WTC11 (cell line): ENCODE measurements around the gene FOXP1. TPM values are rescaled to one million over a fixed set of nuclear protein-coding genes. Genes with fewer than 3 reads are reported as not detected.

Experiments
- ATAC-seq: fragments of 200-7000 bp; cut with Tn5 transposase; 2 replicates; pipeline ENCODE4 v1.10.0; 2021; ENCODE audit warnings: mild to moderate bottlenecking, moderate library complexity
- CTCF ChIA-PET: fragments of 300-600 bp; sonication (Branson Sonifier 250); formaldehyde crosslinking; loops from one replicate; lab custom pipeline; 2021; ENCODE audit warnings: antibody characterized with exemption; lab: Charles Lee
- POLR2A ChIA-PET: fragments of 350-600 bp; sonication (Branson Sonifier 250); formaldehyde crosslinking; loops from one replicate; lab custom pipeline; 2021; ENCODE audit warnings: antibody characterized with exemption; lab: Charles Lee
- DNase-seq: peaks from one replicate; pipeline ENCODE4 v3.0.0; 2021; ENCODE audit warnings: low spot score
- H3K27ac Mint-ChIP-seq: 2 replicates; pipeline ENCODE4 v1.8.0; 2021; ENCODE audit warnings: mixed read lengths
- H3K27me3 Mint-ChIP-seq: 2 replicates; pipeline ENCODE4 v1.8.0; 2021; ENCODE audit warnings: low read depth, mild to moderate bottlenecking, moderate library complexity, mixed read lengths
- H3K36me3 Mint-ChIP-seq: 2 replicates; pipeline ENCODE4 v1.8.0; 2021; ENCODE audit warnings: mixed read lengths
- H3K4me1 Mint-ChIP-seq: 2 replicates; pipeline ENCODE4 v1.8.0; 2022; ENCODE audit warnings: mixed read lengths
- H3K4me3 Mint-ChIP-seq: 2 replicates; pipeline ENCODE4 v1.8.0; 2021; ENCODE audit warnings: mild to moderate bottlenecking, moderate library complexity, mixed read lengths
- H3K9me3 Mint-ChIP-seq: 2 replicates; pipeline ENCODE4 v1.8.0; 2021; ENCODE audit warnings: mixed read lengths
- ATF2 ChIP-seq: sonication (generic); formaldehyde crosslinking; IDR thresholded peaks from 2 replicates; pipeline ENCODE4 v1.8.1; 2022; ENCODE audit warnings: low read depth, missing genetic modification reagents, borderline replicate concordance
- E2F5 ChIP-seq: sonication (generic); formaldehyde crosslinking; IDR thresholded peaks from 2 replicates; pipeline ENCODE4 v1.8.1; 2022; ENCODE audit warnings: mild to moderate bottlenecking, moderate library complexity, missing genetic modification reagents
- ESRRA ChIP-seq: sonication (generic); formaldehyde crosslinking; IDR thresholded peaks from 2 replicates; pipeline ENCODE4 v1.8.1; 2022; ENCODE audit warnings: mild to moderate bottlenecking, missing genetic modification reagents, borderline replicate concordance
- MXD4 ChIP-seq: fragments of 250-450 bp; sonication (Bioruptor Pico); IDR thresholded peaks from 2 replicates; pipeline ENCODE4 v1.8.0; 2021; ENCODE audit warnings: mild to moderate bottlenecking, moderate library complexity, borderline replicate concordance
- NFATC4 ChIP-seq: fragments of 250-450 bp; sonication (Bioruptor Pico); IDR thresholded peaks from 2 replicates; pipeline ENCODE4 v1.9.0; 2021; ENCODE audit warnings: mild to moderate bottlenecking
- NR2C2 ChIP-seq: sonication (generic); formaldehyde crosslinking; IDR thresholded peaks from 2 replicates; pipeline ENCODE4 v1.8.0; 2022; ENCODE audit warnings: mild to moderate bottlenecking, missing genetic modification reagents
- OVOL2 ChIP-seq: fragments of 250-450 bp; sonication (Bioruptor Pico); IDR thresholded peaks from 2 replicates; pipeline ENCODE4 v1.9.0; 2021; ENCODE audit warnings: mild to moderate bottlenecking, borderline replicate concordance
- PRDM15 ChIP-seq: sonication (generic); formaldehyde crosslinking; IDR thresholded peaks from 2 replicates; pipeline ENCODE4 v1.8.0; 2022; ENCODE audit warnings: missing genetic modification reagents
- PREB ChIP-seq: sonication (generic); formaldehyde crosslinking; IDR thresholded peaks from 2 replicates; pipeline ENCODE4 v1.8.1; 2022; ENCODE audit warnings: mild to moderate bottlenecking, missing genetic modification reagents, moderate library complexity, borderline replicate concordance
- TCF7 ChIP-seq: sonication (generic); formaldehyde crosslinking; IDR thresholded peaks from 2 replicates; pipeline ENCODE4 v1.8.0; 2022; ENCODE audit warnings: mild to moderate bottlenecking, low read depth, missing genetic modification reagents, moderate library complexity
- ZNF138 ChIP-seq: sonication (generic); formaldehyde crosslinking; conservative IDR thresholded peaks from 2 replicates; pipeline ENCODE4 v1.8.1; 2022; ENCODE audit warnings: mild to moderate bottlenecking, moderate library complexity, missing genetic modification reagents
- ZNF263 ChIP-seq: sonication (generic); formaldehyde crosslinking; IDR thresholded peaks from 2 replicates; pipeline ENCODE4 v1.8.1; 2022; ENCODE audit warnings: low read depth, mild to moderate bottlenecking, moderate library complexity, missing genetic modification reagents
- ZNF281 ChIP-seq: sonication (generic); formaldehyde crosslinking; IDR thresholded peaks from 2 replicates; pipeline ENCODE4 v1.8.0; 2023; ENCODE audit warnings: mild to moderate bottlenecking, missing genetic modification reagents
- ZNF317 ChIP-seq: sonication (generic); formaldehyde crosslinking; IDR thresholded peaks from 2 replicates; pipeline ENCODE4 v1.8.1; 2023; ENCODE audit warnings: low read depth, mild to moderate bottlenecking, moderate library complexity, missing genetic modification reagents, borderline replicate concordance
- ZNF416 ChIP-seq: fragments of 250-450 bp; sonication (Bioruptor Pico); IDR thresholded peaks from 2 replicates; pipeline ENCODE4 v1.9.0; 2021; ENCODE audit warnings: mild to moderate bottlenecking, inconsistent platforms
- ZNF423 ChIP-seq: fragments of 250-450 bp; sonication (Bioruptor Pico); IDR thresholded peaks from 2 replicates; pipeline ENCODE4 v2.1.2; 2022; ENCODE audit warnings: mild to moderate bottlenecking, moderate library complexity
- ZNF512 ChIP-seq: sonication (generic); formaldehyde crosslinking; IDR thresholded peaks from 2 replicates; pipeline ENCODE4 v1.8.1; 2022; ENCODE audit warnings: missing genetic modification reagents, borderline replicate concordance
- ZNF671 ChIP-seq: fragments of 250-450 bp; sonication (Bioruptor Pico); IDR thresholded peaks from 2 replicates; pipeline ENCODE4 v1.8.0; 2021; ENCODE audit warnings: mild to moderate bottlenecking
- total RNA-seq: library from RNA; stranded (reverse); gene quantifications from 3 replicates; pipeline ENCODE4 v1.2.3, GENCODE V29; 2021

FOXP1 gene
- total RNA-seq, 1 experiment from 2014 or later, result 25.8 TPM

- DNase-seq (no peak), ATAC-seq (no peak)
- Mint-ChIP-seq H3K4me3 (no peak overlapping the region), H3K4me1 (peaks cover 30% of the 10 kb centered on the region), H3K27me3 (no peaks in the 10 kb centered on the region), H3K9me3 (peaks cover 19% of the 10 kb centered on the region), H3K36me3 (peaks cover 29% of the 10 kb centered on the region), H3K27ac (no peak overlapping the region)
- no peak for TF ChIP-seq OVOL2
- no peak for TF ChIP-seq ZNF416
- no peak for TF ChIP-seq ZNF671 (CRISPR knock-in tag)
- TF ChIP-seq ZNF423 (CRISPR knock-in tag), result no peak
- TF ChIP-seq MXD4 (CRISPR knock-in tag), result no peak
- TF ChIP-seq E2F5 (CRISPR knock-in tag), result no peak
- TF ChIP-seq ZNF281 (CRISPR knock-in tag), result no peak
- no peak for TF ChIP-seq NR2C2 (CRISPR knock-in tag)
- TF ChIP-seq ZNF512 (CRISPR knock-in tag), result no peak
- TF ChIP-seq NFATC4 (CRISPR knock-in tag), result no peak
- no peak for TF ChIP-seq TCF7 (CRISPR knock-in tag)
- TF ChIP-seq ZNF138, result no peak
- no peak for TF ChIP-seq ZNF317
- no peak for TF ChIP-seq ZNF263 (CRISPR knock-in tag)
- CTCF ChIA-PET, result no interaction called here
- POLR2A ChIA-PET, result no interaction called here
These were observed 95.1 kb downstream of the FOXP1 start for GRCh38 chr3:71488391-71488809.

- peaks cover 35% of the 10 kb centered on the region for H3K4me1 Mint-ChIP-seq
- ATAC-seq (no peak), DNase-seq (no peak)
- ChIA-PET POLR2A (no interaction called here), CTCF (no interaction called here)
- H3K27me3 Mint-ChIP-seq, result no peaks in the 10 kb centered on the region
- H3K4me3 Mint-ChIP-seq, result no peak overlapping the region
- H3K9me3 Mint-ChIP-seq, result peaks cover 20% of the 10 kb centered on the region
- H3K36me3 Mint-ChIP-seq, result peaks cover 20% of the 10 kb centered on the region
- TF ChIP-seq NR2C2 (CRISPR knock-in tag), result no peak
- TF ChIP-seq PREB, result no peak
- TF ChIP-seq ZNF423 (CRISPR knock-in tag), result no peak
- TF ChIP-seq ATF2 (CRISPR knock-in tag), result no peak
- no peak for TF ChIP-seq ZNF512 (CRISPR knock-in tag)
- no peak for TF ChIP-seq ESRRA (CRISPR knock-in tag)
- no peak for TF ChIP-seq ZNF138
- no peak for TF ChIP-seq PRDM15
- H3K27ac Mint-ChIP-seq, result no peak overlapping the region
These were observed 96.1 kb downstream of the FOXP1 start for GRCh38 chr3:71487418-71487817.
